Esophagus squamous epithelium (tissue), 5 donors: ENCODE data around the gene ATP6V0A4. TPM values are rescaled to one million over a fixed set of nuclear protein-coding genes. Genes with fewer than 3 reads are reported as not detected.

Experiments used
- DNase-seq: peaks from one replicate; lab custom pipeline; 2025; lab: John Stamatoyannopoulos, UW
- H3K27ac ChIP-seq, 4 donors: fragments of 200-600 bp; sonication (generic); one replicate each; pipeline ENCODE4 v1.5.1; 2016 to 2019; ENCODE audit warnings: mild to moderate bottlenecking in 1 of 4
- H3K27me3 ChIP-seq, 4 donors: fragments of 200-600 bp; sonication (generic); 1 replicate in 3 of 4; 2 replicates in 1 of 4; pipeline versions ENCODE4 v1.5.1 to v1.6.0; 2017 to 2021; ENCODE audit warnings: antibody characterized with exemption in 1 of 4
- H3K36me3 ChIP-seq, 3 donors: fragments of 200-600 bp; sonication (generic); one replicate each; pipeline ENCODE4 v1.5.1; 2016 to 2019
- H3K4me1 ChIP-seq, 3 donors: fragments of 200-600 bp; sonication (generic); one replicate each; pipeline ENCODE4 v1.5.1; 2017 to 2019
- H3K4me3 ChIP-seq, 4 donors: fragments of 200-600 bp; sonication (generic); 1 replicate in 3 of 4; 2 replicates in 1 of 4; pipeline ENCODE4 v1.5.1; 2016 to 2019; ENCODE audit warnings: mild to moderate bottlenecking in 2 of 4, moderate library complexity in 1 of 4
- H3K9me3 ChIP-seq, 3 donors: fragments of 200-600 bp; sonication (generic); one replicate each; pipeline ENCODE4 v1.5.1; 2016 to 2019
- CTCF ChIP-seq, 6 experiments: fragments of 450-650 bp in 4 of 6; fragments of 200-600 bp in 2 of 6; sonication (generic) in 2 of 6; IDR thresholded peaks; one replicate each; pipeline ENCODE4 v1.5.1; 2016 to 2019; ENCODE audit warnings: antibody characterized with exemption in 6 of 6, mild to moderate bottlenecking in 4 of 6, moderate library complexity in 4 of 6
- POLR2A ChIP-seq, 4 donors: fragments of 450-650 bp; IDR thresholded peaks; one replicate each; pipeline ENCODE4 v1.6.1; 2017; ENCODE audit warnings: antibody characterized with exemption in 4 of 4, mild to moderate bottlenecking in 4 of 4, moderate library complexity in 3 of 4
- WGBS, 2 donors: methylation state at CpG; one replicate each; pipeline ENCODE4 v1.1.5; 2018; 5-methylcytosine and 5-hydroxymethylcytosine counted together
- intact Hi-C: fragments of 100-400 bp; cut with DNase I; formaldehyde crosslinking; loops from one replicate; pipeline ENCODE4 v1.15.0; 2022
- total RNA-seq, 4 donors: library from RNA; depleted of rRNA; stranded (reverse); fragments of >200 nt; gene quantifications; one replicate each; pipeline ENCODE4 v1.1.0, GENCODE V29; 2016
- donor health status: DM: yes; HTN: yes; CAD: no.

The ATP6V0A4 gene
- total RNA-seq, 4 donors from 2014 or later: 0.95 to 11.7 (median 5.6) TPM

DNA sequence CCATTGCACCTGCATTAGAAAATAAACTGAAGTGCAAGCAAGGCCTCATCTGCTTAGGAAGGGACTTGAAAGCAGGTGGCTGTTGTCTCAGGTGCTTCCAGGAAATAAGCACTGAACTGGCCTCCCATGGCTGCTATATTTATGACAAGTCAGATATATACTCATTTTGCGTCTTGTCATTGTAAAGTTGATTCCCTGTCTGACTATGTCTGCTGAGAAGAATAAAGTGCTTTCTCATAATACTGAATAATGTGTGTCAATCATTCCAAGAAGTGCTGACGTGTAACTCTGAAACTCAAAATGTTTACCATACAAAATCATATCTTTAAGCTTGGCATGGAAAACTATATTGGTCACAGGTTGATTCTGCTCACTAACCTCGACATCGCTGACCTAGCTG is 51.9 kb downstream of the ATP6V0A4 start:
- Histone ChIP-seq H3K4me1 (no peaks in the 10 kb centered on the region), H3K4me3 (no peak overlapping the region), H3K36me3 (no peaks in the 10 kb centered on the region), H3K27me3 (peaks cover 0 to 4% (median 0%) of the 10 kb centered on the region in 4 donors), H3K9me3 (no peaks in the 10 kb centered on the region), H3K27ac (no peak overlapping the region)
- no peak for TF ChIP-seq POLR2A (IDR thresholded peaks at IDR 0.05)
- TF ChIP-seq CTCF (IDR thresholded peaks at IDR 0.05): no peak
- DNase-seq: no peak
- intact Hi-C loops: no loop called here
- 63 to 80% methylated on average over 4 of the region's 4 CpGs for WGBS, 2 donors

- TF ChIP-seq POLR2A (IDR thresholded peaks at IDR 0.05): no peak
- TF ChIP-seq CTCF (IDR thresholded peaks at IDR 0.05): no peak
- Histone ChIP-seq H3K4me3 (no peak overlapping the region), H3K9me3 (no peaks in the 10 kb centered on the region), H3K27me3 (no peaks in the 10 kb centered on the region), H3K27ac (no peak overlapping the region), H3K36me3 (no peaks in the 10 kb centered on the region), H3K4me1 (no peaks in the 10 kb centered on the region)
- intact Hi-C loops: no loop called here
- no peak for DNase-seq
- 83 to 84% methylated on average over 7 of the region's 7 CpGs for WGBS, 2 donors
Measured at GRCh38 chr7:138745189-138745588, 52.8 kb downstream of the ATP6V0A4 start.

DNA sequence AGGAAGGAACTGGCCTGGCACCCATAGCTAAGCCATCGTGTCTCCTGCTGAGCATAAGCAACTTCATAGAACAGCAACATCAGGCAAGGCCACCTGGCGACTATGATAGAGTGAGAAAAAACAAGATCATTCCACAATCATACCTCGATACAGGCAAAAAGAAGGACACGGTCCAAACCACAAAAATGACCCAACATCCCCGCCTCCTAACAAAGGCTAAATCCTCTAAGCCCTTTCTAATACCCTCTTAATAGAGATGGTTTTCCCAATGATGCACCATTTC is 56.6 kb downstream of the ATP6V0A4 start:
- Histone ChIP-seq H3K27me3 (no peaks in the 10 kb centered on the region), H3K36me3 (no peaks in the 10 kb centered on the region), H3K4me1 (no peaks in the 10 kb centered on the region), H3K27ac (no peak overlapping the region), H3K4me3 (no peak overlapping the region), H3K9me3 (no peaks in the 10 kb centered on the region)
- DNase-seq: no peak
- TF ChIP-seq CTCF (IDR thresholded peaks at IDR 0.05): no peak
- no peak for TF ChIP-seq POLR2A (IDR thresholded peaks at IDR 0.05)
- 45 to 53% methylated on average over 5 of the region's 5 CpGs for WGBS, 2 donors
- intact Hi-C loops: no loop called here

DNA sequence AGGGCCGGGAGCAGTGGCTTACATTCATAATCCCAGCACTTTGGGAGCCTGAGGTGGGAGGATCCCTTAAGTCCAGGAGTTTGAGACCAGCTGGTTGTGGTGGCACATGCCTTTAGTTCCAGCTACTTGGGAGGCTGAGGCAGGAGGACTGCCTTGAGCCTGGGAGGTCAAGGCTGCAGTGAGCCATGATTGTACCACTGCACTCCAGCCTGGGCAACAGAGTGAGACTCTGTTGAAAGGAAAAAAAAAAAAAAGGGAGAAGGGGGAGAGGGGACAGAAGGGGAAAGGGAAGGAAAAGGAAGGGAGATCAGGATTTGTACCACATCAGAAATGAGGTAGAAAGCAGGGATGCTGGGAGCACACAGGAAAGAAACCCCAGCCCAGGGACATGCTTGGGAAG is 58.1 kb downstream of the ATP6V0A4 start:
- 83 to 100% methylated on average over 1 of the region's 1 CpG for WGBS, 2 donors
- Histone ChIP-seq H3K9me3 (no peaks in the 10 kb centered on the region), H3K4me3 (no peak overlapping the region), H3K36me3 (no peaks in the 10 kb centered on the region), H3K27me3 (no peaks in the 10 kb centered on the region), H3K4me1 (no peaks in the 10 kb centered on the region), H3K27ac (no peak overlapping the region)
- DNase-seq: no peak
- TF ChIP-seq CTCF (IDR thresholded peaks at IDR 0.05): no peak
- no peak for TF ChIP-seq POLR2A (IDR thresholded peaks at IDR 0.05)
- intact Hi-C loops: loop anchor here (10.0 kb wide), 1 partner anchor 575 kb away; no protein-coding TSS in a partner anchor

DNA sequence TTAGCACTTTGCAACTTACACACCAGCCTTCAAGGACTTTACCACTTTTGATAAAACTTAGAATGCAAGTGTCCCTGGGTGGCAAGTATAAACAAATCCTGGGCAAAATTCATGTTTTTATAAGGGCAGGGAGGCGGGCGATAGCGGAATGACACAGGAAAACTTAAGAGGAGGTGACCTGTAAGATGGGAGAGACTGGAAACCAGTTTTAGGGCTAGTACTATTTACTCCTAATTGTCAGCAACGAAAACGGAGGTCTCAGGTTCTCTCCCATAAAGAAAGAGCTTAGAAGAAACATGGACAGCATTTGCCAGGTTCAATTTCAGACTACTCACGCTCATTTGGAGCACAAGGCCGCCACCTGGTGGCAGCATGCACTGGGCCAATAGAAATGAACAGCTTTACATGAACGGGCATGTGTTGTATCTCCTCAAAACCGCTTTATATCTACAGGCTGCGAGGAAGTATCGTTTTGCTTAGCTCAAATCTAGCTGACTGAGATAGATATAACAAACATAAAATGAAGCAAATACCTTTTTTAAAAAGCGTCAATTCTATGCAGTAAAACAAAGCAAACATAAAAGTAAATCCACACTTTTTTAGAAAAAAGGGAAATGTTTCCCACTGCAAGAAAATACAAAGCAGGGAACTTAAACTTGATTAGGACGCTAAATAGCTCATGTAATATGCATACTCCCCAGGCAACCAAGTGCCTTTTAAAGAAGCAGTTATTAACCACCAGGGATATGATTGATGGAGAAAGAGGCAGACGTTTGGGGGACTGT is 59.3 kb downstream of the ATP6V0A4 start:
- peak; percentile 4 for DNase-seq
- Histone ChIP-seq H3K27ac (no peak overlapping the region), H3K36me3 (no peaks in the 10 kb centered on the region), H3K4me3 (no peak overlapping the region), H3K4me1 (no peaks in the 10 kb centered on the region), H3K27me3 (no peaks in the 10 kb centered on the region), H3K9me3 (no peaks in the 10 kb centered on the region)
- TF ChIP-seq POLR2A (IDR thresholded peaks at IDR 0.05) (no peak), CTCF (IDR thresholded peaks at IDR 0.05) (peak; percentile 60 to 91 (median 86))
- WGBS, 2 donors: 20 to 23% methylated on average over 14 of the region's 14 CpGs
- intact Hi-C loops: loop anchor here (10.0 kb wide), 1 partner anchor 574 kb away; no protein-coding TSS in a partner anchor
